GM12878 (cell line): ENCODE data around the gene CPLANE2. TPM values are rescaled to one million over a fixed set of nuclear protein-coding genes. Genes with fewer than 3 reads are reported as not detected.

ENCODE experiments used
- ATAC-seq: fragments of 200-7000 bp; cut with Tn5 transposase; 3 replicates; pipeline ENCODE4 v1.9.1; 2020; ENCODE audit warnings: mild to moderate bottlenecking, moderate library complexity
- BruUV-seq: library from RNA; stranded (reverse); fragments of 400-500 nt; replicated peaks from 2 replicates; lab custom pipeline; 2021; lab: Mats Ljungman, UMichigan
- CTCF ChIA-PET: fragments of 300-600 bp; sonication (Branson Sonifier 250); formaldehyde crosslinking; extraction: SDS; loops from one replicate; lab custom pipeline; 2021; ENCODE audit warnings: inconsistent platforms; lab: Yijun Ruan, JAX
- POLR2A ChIA-PET: fragments of 350-600 bp; formaldehyde crosslinking; extraction: SDS; loops from one replicate; lab custom pipeline; 2021; ENCODE audit warnings: inconsistent platforms; lab: Charles Lee
- RAD21 ChIA-PET: fragments of 300-600 bp; sonication (Branson Sonifier 250); formaldehyde crosslinking; loops from one replicate; lab custom pipeline; 2023; ENCODE audit warnings: antibody characterized with exemption; ENCODE audit not compliant: unreplicated experiment; lab: Charles Lee
- SMC1A ChIA-PET: fragments of 300-600 bp; sonication (Branson Sonifier 250); formaldehyde crosslinking; loops from one replicate; lab custom pipeline; 2023; ENCODE audit not compliant: unreplicated experiment, uncharacterized antibody; lab: Charles Lee
- DNase-seq: peaks from one replicate; pipeline ENCODE4 v3.0.0-alpha.2; 2011; ENCODE audit warnings: low read depth, low spot score
- FAIRE-seq: peaks from 3 replicates; lab custom pipeline; 2011; peaks lifted over from hg19 to GRCh38; lab: Jason Lieb, UNC
- H2AFZ ChIP-seq: 2 replicates; pipeline ENCODE4 v1.6.0; 2011; ENCODE audit warnings: low read depth, low read length, control low read depth; ENCODE audit not compliant: control insufficient read depth
- H3K27ac ChIP-seq: 2 replicates; pipeline ENCODE4 v1.5.1; 2011; ENCODE audit warnings: control low read depth; ENCODE audit not compliant: control insufficient read depth, insufficient read depth
- H3K27me3 ChIP-seq, 2 experiments: replicated peaks in 1 of 2; 2 replicates each; pipeline versions ENCODE4 v1.6.0 to v1.6.1; 2011; ENCODE audit warnings: low read length in 1 of 2; ENCODE audit not compliant: control insufficient read depth in 2 of 2, insufficient read depth in 2 of 2
- H3K36me3 ChIP-seq, 2 experiments: 2 replicates each; pipeline ENCODE4 v1.5.1; 2011; ENCODE audit warnings: low read length in 1 of 2; ENCODE audit not compliant: control insufficient read depth in 2 of 2, insufficient read depth in 2 of 2
- H3K4me1 ChIP-seq: 2 replicates; pipeline ENCODE4 v1.6.1; 2011; ENCODE audit warnings: mild to moderate bottlenecking, low read length, moderate library complexity, mixed read lengths; ENCODE audit not compliant: control insufficient read depth, insufficient read depth
- H3K4me2 ChIP-seq: 2 replicates; pipeline ENCODE4 v1.6.0; 2011; ENCODE audit warnings: control low read depth; ENCODE audit not compliant: control insufficient read depth, insufficient read depth
- H3K4me3 ChIP-seq: fragments of 200-600 bp; sonication (generic); 2 replicates; pipeline ENCODE4 v1.5.1; 2016
- H3K79me2 ChIP-seq: 2 replicates; pipeline ENCODE4 v1.6.0; 2011; ENCODE audit warnings: low read length; ENCODE audit not compliant: control insufficient read depth, insufficient read depth
- H3K9ac ChIP-seq: 2 replicates; pipeline ENCODE4 v1.8.0; 2011; ENCODE audit warnings: low read length, control low read depth, mixed read lengths; ENCODE audit not compliant: control insufficient read depth, insufficient read depth
- H3K9me3 ChIP-seq: replicated peaks from 3 replicates; pipeline ENCODE4 v1.5.1; 2011; ENCODE audit warnings: mild to moderate bottlenecking, low read length; ENCODE audit not compliant: control insufficient read depth, insufficient read depth
- H4K20me1 ChIP-seq: 2 replicates; pipeline ENCODE4 v1.6.0; 2011; ENCODE audit not compliant: control insufficient read depth, insufficient read depth
- ATF3 ChIP-seq: IDR thresholded peaks from 2 replicates; pipeline ENCODE4 v1.6.1; 2011; ENCODE audit warnings: low read depth, mild to moderate bottlenecking, low read length, moderate library complexity, borderline replicate concordance; ENCODE audit errors: extremely low read depth
- E2F8 ChIP-seq: fragments of 450-650 bp; IDR thresholded peaks from 2 replicates; pipeline ENCODE4 v1.6.1; 2018; ENCODE audit warnings: mild to moderate bottlenecking, low read depth, moderate library complexity; ENCODE audit not compliant: partially characterized antibody
- EED ChIP-seq: sonication (generic); IDR thresholded peaks from 2 replicates; pipeline ENCODE4 v1.6.1; 2016; ENCODE audit warnings: antibody characterized with exemption, low read depth
- HCFC1 ChIP-seq: fragments of 150-350 bp; IDR thresholded peaks from 2 replicates; pipeline ENCODE4 v1.6.1; 2014; ENCODE audit warnings: low read length
- TBL1XR1 ChIP-seq: IDR thresholded peaks from 2 replicates; pipeline ENCODE4 v1.6.1; 2012; ENCODE audit warnings: low read depth, low read length, improper control_type of control experiment
- YBX1 ChIP-seq: fragments of 450-650 bp; IDR thresholded peaks from 2 replicates; pipeline ENCODE4 v1.6.1; 2016; ENCODE audit warnings: antibody characterized with exemption
- YY1 ChIP-seq: IDR thresholded peaks from 2 replicates; pipeline ENCODE4 v1.6.1; 2011; ENCODE audit warnings: low read depth, mild to moderate bottlenecking, low read length
- ZNF274 ChIP-seq: IDR thresholded peaks from one replicate; pipeline ENCODE4 v1.8.0; 2011; ENCODE audit not compliant: insufficient read length, insufficient read depth
- WGBS: methylation state at CpG from one replicate; pipeline ENCODE4 v1.1.6; 2016; ENCODE audit warnings: low lambda C conversion rate; ENCODE audit not compliant: insufficient replicate concordance, insufficient coverage; ENCODE audit errors: missing lambda C conversion rate; 5-methylcytosine and 5-hydroxymethylcytosine counted together
- in situ Hi-C: fragments of 300-500 bp; cut with MboI; formaldehyde crosslinking; loops from 9 replicates; pipeline ENCODE4 v1.14.3; 2018; ENCODE audit warnings: mixed read lengths
- intact Hi-C: fragments of 100-400 bp; cut with micrococcal nuclease; formaldehyde crosslinking; loops from one replicate; pipeline ENCODE4 v1.14.2; 2022; ENCODE audit not compliant: unreplicated experiment
- polyA plus RNA-seq, 11 experiments: library from polyadenylated mRNA; depleted of rRNA in 4 of 11; unstranded in 6 of 11; stranded (reverse) in 5 of 11; fragments of >200 nt; fragmentation: Nextera tagmentation in 4 of 11; fragmentation: Illumina TruSeq in 1 of 11; extraction: Ambion mirVana in 4 of 11; extraction: Trizol in 1 of 11; gene quantifications; 1 replicate in 1 of 11; 2 replicates in 10 of 11; pipeline versions ENCODE4 v1.2.1 to v1.2.3, GENCODE V29; 2011 to 2016; ENCODE audit warnings: inconsistent platforms in 2 of 11, missing spikeins in 2 of 11, low read depth in 1 of 11
- total RNA-seq, 4 experiments: library from RNA; depleted of rRNA in 3 of 4; stranded (reverse); fragments of >200 nt in 3 of 4; fragmentation: Illumina TruSeq in 1 of 4; extraction: Trizol in 1 of 4; gene quantifications; 2 replicates each; pipeline versions ENCODE4 v1.2.1 to v1.2.3, GENCODE V29; 2013 to 2021

The CPLANE2 gene
- total and polyA plus RNA-seq, 10 of the 15 experiments (the other 5 are each of a cell fraction or from before 2014, with no cell fraction given): 0.09 to 4.5 (median 2.3) TPM; not detected in 1

- no peaks in the 10 kb centered on the region for H3K27me3 ChIP-seq
- no peak overlapping the region for H3K27ac ChIP-seq
- FAIRE-seq (no peak), DNase-seq (no peak), ATAC-seq (no peak)
- H3K4me2 ChIP-seq: no peak overlapping the region
- no peaks in the 10 kb centered on the region for H3K36me3 ChIP-seq
- in situ Hi-C loops (loop anchor here (5.0 kb wide), 1 partner anchor 163 kb away; no protein-coding TSS in a partner anchor), intact Hi-C loops (loop anchor here (5.0 kb wide), 1 partner anchor 127 kb away; the partner anchor contains the start of gene SZRD1)
- no peak overlapping the region for H3K4me3 ChIP-seq
- no peak overlapping the region for H2AFZ ChIP-seq
- POLR2A ChIA-PET: no interaction called here
- no peak overlapping the region for H3K9ac ChIP-seq
- H4K20me1 ChIP-seq: no peaks in the 10 kb centered on the region
- SMC1A ChIA-PET: no interaction called here
- peaks cover 17% of the 10 kb centered on the region for H3K4me1 ChIP-seq
- CTCF ChIA-PET: interaction anchor here (4.1 kb wide), 1 partner anchor 123 kb away, joined by 27 read pairs; no protein-coding TSS in a partner anchor
- no TSS peak for BruUV-seq
- WGBS: 69% methylated on average over 2 of the region's 2 CpGs
- RAD21 ChIA-PET: no interaction called here
- TF ChIP-seq YY1 (no peak), YBX1 (no peak)
- no peaks in the 10 kb centered on the region for H3K79me2 ChIP-seq
- no peaks in the 10 kb centered on the region for H3K9me3 ChIP-seq
These were observed 3.0 kb upstream of the CPLANE2 start for GRCh38 chr1:16239972-16240491.

GRCh38 chr1:16237343-16237830 lies 404 bp upstream of the CPLANE2 start:
- Histone ChIP-seq H3K9ac (peak overlapping the region; percentile 76), H3K27ac (peak overlapping the region; percentile 84), H3K4me2 (peak overlapping the region; percentile 86), H3K79me2 (no peaks in the 10 kb centered on the region), H3K4me1 (peaks cover 17% of the 10 kb centered on the region), H3K9me3 (no peaks in the 10 kb centered on the region), H4K20me1 (no peaks in the 10 kb centered on the region), H2AFZ (peak overlapping the region; percentile 94), H3K36me3 (no peaks in the 10 kb centered on the region), H3K4me3 (peak overlapping the region; percentile 68), H3K27me3 (no peaks in the 10 kb centered on the region)
- ChIA-PET SMC1A (interaction anchor here (0.9 to 1.4 kb wide), 7 partner anchors 11 to 158 kb away, joined by 3 to 11 read pairs (median 3); partner anchors contain the start of gene FBXO42), POLR2A (interaction anchor here (0.6 to 1.7 kb wide), 7 partner anchors 20 to 403 kb away, joined by 3 to 14 read pairs (median 3); partner anchors contain the start of gene SZRD1), RAD21 (interaction anchor here (0.6 to 2.3 kb wide), 7 partner anchors 20 to 158 kb away, joined by 3 to 10 read pairs (median 6); no protein-coding TSS in a partner anchor), CTCF (interaction anchor here (0.8 to 4.1 kb wide), 9 partner anchors 18 to 160 kb away, joined by 3 to 27 read pairs (median 3); no protein-coding TSS in a partner anchor)
- in situ Hi-C loops (no loop called here), intact Hi-C loops (loop anchor here (5.0 kb wide), 1 partner anchor 130 kb away; the partner anchor contains the start of gene SZRD1)
- 20% methylated on average over 6 of the region's 6 CpGs for WGBS
- BruUV-seq: TSS peak; percentile 88
- DNase-seq: no peak
- no peak for FAIRE-seq
- no peak for ATAC-seq
- TF ChIP-seq EED: no peak
- no peak for TF ChIP-seq ATF3
- TF ChIP-seq ZNF274: no peak
- 0 out of 2 replicates have a peak, but pooled peaks have one; percentile 37 for TF ChIP-seq TBL1XR1
- no peak for TF ChIP-seq E2F8
- no peak for TF ChIP-seq HCFC1
